GM12878 (cell line): Measurements from ENCODE around the gene PTPN5. TPM values are rescaled to one million over a fixed set of nuclear protein-coding genes. Genes with fewer than 3 reads are reported as not detected.

Source experiments
- ATAC-seq: fragments of 200-7000 bp; cut with Tn5 transposase; 3 replicates; pipeline ENCODE4 v1.9.1; 2020; ENCODE audit warnings: mild to moderate bottlenecking, moderate library complexity
- BruUV-seq: library from RNA; stranded (reverse); fragments of 400-500 nt; replicated peaks from 2 replicates; lab custom pipeline; 2021; lab: Mats Ljungman, UMichigan
- CTCF ChIA-PET: fragments of 300-600 bp; sonication (Branson Sonifier 250); formaldehyde crosslinking; extraction: SDS; loops from one replicate; lab custom pipeline; 2021; ENCODE audit warnings: inconsistent platforms; lab: Yijun Ruan, JAX
- POLR2A ChIA-PET: fragments of 350-600 bp; formaldehyde crosslinking; extraction: SDS; loops from one replicate; lab custom pipeline; 2021; ENCODE audit warnings: inconsistent platforms; lab: Charles Lee
- RAD21 ChIA-PET: fragments of 300-600 bp; sonication (Branson Sonifier 250); formaldehyde crosslinking; loops from one replicate; lab custom pipeline; 2023; ENCODE audit warnings: antibody characterized with exemption; ENCODE audit not compliant: unreplicated experiment; lab: Charles Lee
- SMC1A ChIA-PET: fragments of 300-600 bp; sonication (Branson Sonifier 250); formaldehyde crosslinking; loops from one replicate; lab custom pipeline; 2023; ENCODE audit not compliant: unreplicated experiment, uncharacterized antibody; lab: Charles Lee
- DNase-seq: peaks from one replicate; pipeline ENCODE4 v3.0.0-alpha.2; 2011; ENCODE audit warnings: low read depth, low spot score
- FAIRE-seq: peaks from 3 replicates; lab custom pipeline; 2011; peaks lifted over from hg19 to GRCh38; lab: Jason Lieb, UNC
- H2AFZ ChIP-seq: 2 replicates; pipeline ENCODE4 v1.6.0; 2011; ENCODE audit warnings: low read depth, low read length, control low read depth; ENCODE audit not compliant: control insufficient read depth
- H3K27ac ChIP-seq: 2 replicates; pipeline ENCODE4 v1.5.1; 2011; ENCODE audit warnings: control low read depth; ENCODE audit not compliant: control insufficient read depth, insufficient read depth
- H3K27me3 ChIP-seq, 2 experiments: replicated peaks in 1 of 2; 2 replicates each; pipeline versions ENCODE4 v1.6.0 to v1.6.1; 2011; ENCODE audit warnings: low read length in 1 of 2; ENCODE audit not compliant: control insufficient read depth in 2 of 2, insufficient read depth in 2 of 2
- H3K36me3 ChIP-seq, 2 experiments: 2 replicates each; pipeline ENCODE4 v1.5.1; 2011; ENCODE audit warnings: low read length in 1 of 2; ENCODE audit not compliant: control insufficient read depth in 2 of 2, insufficient read depth in 2 of 2
- H3K4me1 ChIP-seq: 2 replicates; pipeline ENCODE4 v1.6.1; 2011; ENCODE audit warnings: mild to moderate bottlenecking, low read length, moderate library complexity, mixed read lengths; ENCODE audit not compliant: control insufficient read depth, insufficient read depth
- H3K4me2 ChIP-seq: 2 replicates; pipeline ENCODE4 v1.6.0; 2011; ENCODE audit warnings: control low read depth; ENCODE audit not compliant: control insufficient read depth, insufficient read depth
- H3K4me3 ChIP-seq: fragments of 200-600 bp; sonication (generic); 2 replicates; pipeline ENCODE4 v1.5.1; 2016
- H3K79me2 ChIP-seq: 2 replicates; pipeline ENCODE4 v1.6.0; 2011; ENCODE audit warnings: low read length; ENCODE audit not compliant: control insufficient read depth, insufficient read depth
- H3K9ac ChIP-seq: 2 replicates; pipeline ENCODE4 v1.8.0; 2011; ENCODE audit warnings: low read length, control low read depth, mixed read lengths; ENCODE audit not compliant: control insufficient read depth, insufficient read depth
- H3K9me3 ChIP-seq: replicated peaks from 3 replicates; pipeline ENCODE4 v1.5.1; 2011; ENCODE audit warnings: mild to moderate bottlenecking, low read length; ENCODE audit not compliant: control insufficient read depth, insufficient read depth
- H4K20me1 ChIP-seq: 2 replicates; pipeline ENCODE4 v1.6.0; 2011; ENCODE audit not compliant: control insufficient read depth, insufficient read depth
- BRCA1 ChIP-seq: IDR thresholded peaks from 2 replicates; pipeline ENCODE4 v1.6.1; 2011; ENCODE audit warnings: low read depth, low read length, improper control_type of control experiment
- CBX5 ChIP-seq: sonication (generic); IDR thresholded peaks from 2 replicates; pipeline ENCODE4 v1.6.1; 2016; ENCODE audit warnings: low read depth, moderate library complexity, mild to moderate bottlenecking, inconsistent platforms
- CREB1 ChIP-seq: IDR thresholded peaks from 2 replicates; pipeline ENCODE4 v1.6.1; 2012; ENCODE audit warnings: low read depth, mild to moderate bottlenecking, inconsistent platforms
- CREM ChIP-seq: IDR thresholded peaks from 2 replicates; pipeline ENCODE4 v1.6.1; 2014; ENCODE audit warnings: antibody characterized with exemption, low read depth
- FOS ChIP-seq: IDR thresholded peaks from 3 replicates; pipeline ENCODE4 v1.6.1; 2011; ENCODE audit warnings: borderline replicate concordance; ENCODE audit not compliant: insufficient read length; ENCODE audit errors: extremely low read depth
- FOXM1 ChIP-seq: IDR thresholded peaks from 2 replicates; pipeline ENCODE4 v1.6.1; 2012; ENCODE audit warnings: low read depth, mild to moderate bottlenecking, inconsistent platforms, low read length, moderate library complexity
- GABPA ChIP-seq: IDR thresholded peaks from 2 replicates; pipeline ENCODE4 v1.6.1; 2014; ENCODE audit warnings: antibody characterized with exemption, low read depth, mild to moderate bottlenecking, inconsistent platforms
- GATAD2B ChIP-seq: fragments of 450-650 bp; conservative IDR thresholded peaks from 2 replicates; pipeline ENCODE4 v1.6.1; 2017; ENCODE audit warnings: low read depth, mild to moderate bottlenecking, moderate library complexity
- LARP7 ChIP-seq: fragments of 450-650 bp; IDR thresholded peaks from 2 replicates; pipeline ENCODE4 v1.6.1; 2017; ENCODE audit warnings: mild to moderate bottlenecking
- MTA3 ChIP-seq: IDR thresholded peaks from 2 replicates; pipeline ENCODE4 v1.6.1; 2012; ENCODE audit warnings: low read length, inconsistent platforms, borderline replicate concordance
- NBN ChIP-seq: fragments of 450-650 bp; IDR thresholded peaks from 2 replicates; pipeline ENCODE4 v1.6.1; 2016
- PAX5 ChIP-seq: IDR thresholded peaks from 2 replicates; pipeline ENCODE4 v1.6.1; 2011; ENCODE audit warnings: low read depth, low read length, borderline replicate concordance
- POLR2A ChIP-seq: IDR thresholded peaks from 2 replicates; pipeline ENCODE4 v1.6.1; 2011; ENCODE audit warnings: low read depth, mild to moderate bottlenecking, low read length
- SREBF2 ChIP-seq: IDR thresholded peaks from 2 replicates; pipeline ENCODE4 v1.6.1; 2012; ENCODE audit warnings: mild to moderate bottlenecking, low read length
- YBX1 ChIP-seq: fragments of 450-650 bp; IDR thresholded peaks from 2 replicates; pipeline ENCODE4 v1.6.1; 2016; ENCODE audit warnings: antibody characterized with exemption
- YY1 ChIP-seq: IDR thresholded peaks from 2 replicates; pipeline ENCODE4 v1.6.1; 2011; ENCODE audit warnings: low read depth, mild to moderate bottlenecking, low read length
- ZNF274 ChIP-seq: IDR thresholded peaks from one replicate; pipeline ENCODE4 v1.8.0; 2011; ENCODE audit not compliant: insufficient read length, insufficient read depth
- ZNF384 ChIP-seq: IDR thresholded peaks from 2 replicates; pipeline ENCODE4 v1.6.1; 2012; ENCODE audit warnings: low read depth, mild to moderate bottlenecking, low read length, improper control_type of control experiment, borderline replicate concordance
- ZNF622 ChIP-seq: fragments of 450-650 bp; IDR thresholded peaks from 2 replicates; pipeline ENCODE4 v1.6.1; 2017; ENCODE audit warnings: mild to moderate bottlenecking, inconsistent platforms
- WGBS: methylation state at CpG from one replicate; pipeline ENCODE4 v1.1.6; 2016; ENCODE audit warnings: low lambda C conversion rate; ENCODE audit not compliant: insufficient replicate concordance, insufficient coverage; ENCODE audit errors: missing lambda C conversion rate; 5-methylcytosine and 5-hydroxymethylcytosine counted together
- in situ Hi-C: fragments of 300-500 bp; cut with MboI; formaldehyde crosslinking; loops from 9 replicates; pipeline ENCODE4 v1.14.3; 2018; ENCODE audit warnings: mixed read lengths
- intact Hi-C: fragments of 100-400 bp; cut with micrococcal nuclease; formaldehyde crosslinking; loops from one replicate; pipeline ENCODE4 v1.14.2; 2022; ENCODE audit not compliant: unreplicated experiment
- polyA plus RNA-seq, 11 experiments: library from polyadenylated mRNA; depleted of rRNA in 4 of 11; unstranded in 6 of 11; stranded (reverse) in 5 of 11; fragments of >200 nt; fragmentation: Nextera tagmentation in 4 of 11; fragmentation: Illumina TruSeq in 1 of 11; extraction: Ambion mirVana in 4 of 11; extraction: Trizol in 1 of 11; gene quantifications; 1 replicate in 1 of 11; 2 replicates in 10 of 11; pipeline versions ENCODE4 v1.2.1 to v1.2.3, GENCODE V29; 2011 to 2016; ENCODE audit warnings: inconsistent platforms in 2 of 11, missing spikeins in 2 of 11, low read depth in 1 of 11
- total RNA-seq, 4 experiments: library from RNA; depleted of rRNA in 3 of 4; stranded (reverse); fragments of >200 nt in 3 of 4; fragmentation: Illumina TruSeq in 1 of 4; extraction: Trizol in 1 of 4; gene quantifications; 2 replicates each; pipeline versions ENCODE4 v1.2.1 to v1.2.3, GENCODE V29; 2013 to 2021
- TF ChIP-seq, protein P1 (sequence below): fragments of 150-350 bp; IDR thresholded peaks from 2 replicates; pipeline ENCODE4 v1.6.1; 2016; ENCODE audit warnings: low read depth, low read length
- TF ChIP-seq, protein P2 (sequence below): fragments of 450-650 bp; IDR thresholded peaks from 2 replicates; pipeline ENCODE4 v1.6.1; 2017; ENCODE audit warnings: borderline replicate concordance

Gene PTPN5
- total and polyA plus RNA-seq, 10 of the 15 experiments (the other 5 are each of a cell fraction or from before 2014, with no cell fraction given): 0.04 to 0.06 (median 0.05) TPM; not detected in 7

DNA sequence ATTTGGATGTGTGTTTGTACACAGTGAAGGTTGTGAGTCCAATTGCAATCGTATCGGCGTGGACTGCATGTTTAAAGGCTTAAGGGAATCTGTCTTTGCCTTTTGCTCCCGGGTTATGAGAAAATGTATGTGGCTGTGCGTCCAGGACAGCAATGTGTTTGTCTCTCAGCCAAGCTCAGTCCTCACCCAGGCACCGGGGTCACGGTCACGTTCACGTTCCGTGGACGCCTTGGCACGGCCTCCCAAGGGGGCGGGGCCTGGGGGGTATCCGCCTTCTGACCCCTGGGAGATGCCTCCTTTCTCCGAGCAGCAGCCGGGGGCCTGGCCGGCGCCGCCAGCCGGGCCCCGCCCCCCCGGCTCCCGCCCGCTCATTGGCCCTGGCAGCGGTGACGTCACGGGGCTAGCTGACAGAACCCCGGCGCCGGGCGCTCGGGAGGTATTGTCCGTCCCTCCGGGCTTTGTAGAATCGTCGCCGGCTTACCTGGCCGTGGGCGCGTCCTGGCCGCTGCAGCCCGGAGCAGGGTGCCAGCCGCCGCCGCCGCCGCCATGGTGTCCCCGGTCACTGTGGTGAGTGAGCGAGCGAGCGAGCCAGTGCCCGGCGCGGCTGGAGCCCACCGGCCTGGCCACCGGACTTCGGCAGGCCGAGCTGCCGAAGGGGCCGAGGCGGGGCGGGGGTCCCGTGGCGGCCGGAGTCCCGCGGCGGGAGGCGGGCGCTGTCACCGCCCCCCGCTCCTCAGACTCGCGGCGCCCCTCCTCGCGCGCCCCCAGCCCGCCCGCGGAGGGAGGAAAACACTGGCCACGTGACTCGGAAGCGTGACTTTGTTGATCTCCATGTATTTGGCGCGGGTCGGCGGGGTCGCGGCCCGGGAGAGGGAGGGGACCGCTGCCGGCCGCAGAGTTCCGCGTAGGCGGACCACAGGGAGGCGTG is 93.0 kb downstream of the PTPN5 start, which contains the start of gene TMEM86A (continued):
- peak; percentile 50; the same call in 1 of the 2 replicates for TF ChIP-seq CREB1
- peak; percentile 54; the same call in 1 of the 2 replicates for TF ChIP-seq CREM
- TF ChIP-seq YY1: 0 out of 2 replicates have a peak, but pooled peaks have one; percentile 14
- TF ChIP-seq GATAD2B: peak; percentile 67; the same call in 1 of the 2 replicates
- TF ChIP-seq LARP7: peak; percentile 31; the same call in 1 of the 2 replicates
- no peak for TF ChIP-seq YBX1
- TF ChIP-seq POLR2A: no peak
- no peak for TF ChIP-seq ZNF622
- TF ChIP-seq ZNF274: no peak
- TF ChIP-seq SREBF2: no peak
- no peak for TF ChIP-seq PAX5
- TF ChIP-seq NBN: no peak
- TF ChIP-seq GABPA: no peak

DNA sequence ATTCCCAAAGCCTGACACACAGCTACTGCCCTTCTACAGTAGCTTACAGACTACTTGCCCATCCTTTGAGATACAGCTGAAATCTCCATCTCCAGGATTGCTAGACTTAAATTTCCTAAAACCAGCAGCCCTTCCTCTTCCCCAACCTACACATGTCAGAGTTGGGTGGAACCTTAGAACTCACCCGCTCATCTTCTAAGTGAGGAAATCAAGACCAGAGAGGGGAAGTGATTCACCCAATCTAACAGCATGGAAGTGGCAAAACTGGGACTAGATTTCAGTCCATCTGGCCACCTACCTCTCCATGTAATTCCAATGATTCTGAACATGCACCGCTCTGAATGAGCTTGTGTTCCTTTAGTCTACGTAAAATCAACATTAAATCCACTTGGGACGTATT is 94.0 kb downstream of the PTPN5 start:
- no peaks in the 10 kb centered on the region for H4K20me1 ChIP-seq
- no peak overlapping the region for H3K4me3 ChIP-seq
- H3K4me2 ChIP-seq: no peak overlapping the region
- in situ Hi-C loops: no loop called here
- ChIA-PET RAD21 (no interaction called here), CTCF (interaction anchor here (1.0 to 1.8 kb wide), 4 partner anchors 24 to 157 kb away, joined by 3 to 5 read pairs (median 3); no protein-coding TSS in a partner anchor), POLR2A (interaction anchor here (1.6 kb wide), 1 partner anchor 64 kb away, joined by 4 read pairs; the partner anchor contains the start of gene SPTY2D1), SMC1A (interaction anchor here (0.7 kb wide), 1 partner anchor 23 kb away, joined by 3 read pairs; no protein-coding TSS in a partner anchor)
- peaks cover 4 to 13% of the 10 kb centered on the region in 2 experiments for H3K27me3 ChIP-seq
- peaks cover 6% of the 10 kb centered on the region; the same call in 1 of the 2 replicates for H3K4me1 ChIP-seq
- H3K9ac ChIP-seq: no peak overlapping the region
- no peaks in the 10 kb centered on the region for H3K79me2 ChIP-seq
- H3K27ac ChIP-seq: no peak overlapping the region
- BruUV-seq: no TSS peak
- ATAC-seq: no peak
- no peak for FAIRE-seq
- 95% methylated on average over 4 of the region's 4 CpGs for WGBS
- no peaks in the 10 kb centered on the region for H3K9me3 ChIP-seq
- H3K36me3 ChIP-seq: no peaks in the 10 kb centered on the region
- intact Hi-C loops: no loop called here
- no peak for DNase-seq
- H2AFZ ChIP-seq: no peak overlapping the region
- TF ChIP-seq FOXM1 (no peak), BRCA1 (no peak), CBX5 (no peak), ZNF384 (no peak), FOS (no peak), MTA3 (no peak), POLR2A (no peak)
- TF ChIP-seq, protein P1, sequence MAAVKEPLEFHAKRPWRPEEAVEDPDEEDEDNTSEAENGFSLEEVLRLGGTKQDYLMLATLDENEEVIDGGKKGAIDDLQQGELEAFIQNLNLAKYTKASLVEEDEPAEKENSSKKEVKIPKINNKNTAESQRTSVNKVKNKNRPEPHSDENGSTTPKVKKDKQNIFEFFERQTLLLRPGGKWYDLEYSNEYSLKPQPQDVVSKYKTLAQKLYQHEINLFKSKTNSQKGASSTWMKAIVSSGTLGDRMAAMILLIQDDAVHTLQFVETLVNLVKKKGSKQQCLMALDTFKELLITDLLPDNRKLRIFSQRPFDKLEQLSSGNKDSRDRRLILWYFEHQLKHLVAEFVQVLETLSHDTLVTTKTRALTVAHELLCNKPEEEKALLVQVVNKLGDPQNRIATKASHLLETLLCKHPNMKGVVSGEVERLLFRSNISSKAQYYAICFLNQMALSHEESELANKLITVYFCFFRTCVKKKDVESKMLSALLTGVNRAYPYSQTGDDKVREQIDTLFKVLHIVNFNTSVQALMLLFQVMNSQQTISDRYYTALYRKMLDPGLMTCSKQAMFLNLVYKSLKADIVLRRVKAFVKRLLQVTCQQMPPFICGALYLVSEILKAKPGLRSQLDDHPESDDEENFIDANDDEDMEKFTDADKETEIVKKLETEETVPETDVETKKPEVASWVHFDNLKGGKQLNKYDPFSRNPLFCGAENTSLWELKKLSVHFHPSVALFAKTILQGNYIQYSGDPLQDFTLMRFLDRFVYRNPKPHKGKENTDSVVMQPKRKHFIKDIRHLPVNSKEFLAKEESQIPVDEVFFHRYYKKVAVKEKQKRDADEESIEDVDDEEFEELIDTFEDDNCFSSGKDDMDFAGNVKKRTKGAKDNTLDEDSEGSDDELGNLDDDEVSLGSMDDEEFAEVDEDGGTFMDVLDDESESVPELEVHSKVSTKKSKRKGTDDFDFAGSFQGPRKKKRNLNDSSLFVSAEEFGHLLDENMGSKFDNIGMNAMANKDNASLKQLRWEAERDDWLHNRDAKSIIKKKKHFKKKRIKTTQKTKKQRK: no peak
- TF ChIP-seq, protein P2, sequence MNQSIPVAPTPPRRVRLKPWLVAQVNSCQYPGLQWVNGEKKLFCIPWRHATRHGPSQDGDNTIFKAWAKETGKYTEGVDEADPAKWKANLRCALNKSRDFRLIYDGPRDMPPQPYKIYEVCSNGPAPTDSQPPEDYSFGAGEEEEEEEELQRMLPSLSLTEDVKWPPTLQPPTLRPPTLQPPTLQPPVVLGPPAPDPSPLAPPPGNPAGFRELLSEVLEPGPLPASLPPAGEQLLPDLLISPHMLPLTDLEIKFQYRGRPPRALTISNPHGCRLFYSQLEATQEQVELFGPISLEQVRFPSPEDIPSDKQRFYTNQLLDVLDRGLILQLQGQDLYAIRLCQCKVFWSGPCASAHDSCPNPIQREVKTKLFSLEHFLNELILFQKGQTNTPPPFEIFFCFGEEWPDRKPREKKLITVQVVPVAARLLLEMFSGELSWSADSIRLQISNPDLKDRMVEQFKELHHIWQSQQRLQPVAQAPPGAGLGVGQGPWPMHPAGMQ: no peak
